ENCODE measurements around the gene BTBD9. TPM values are rescaled to one million over a fixed set of nuclear protein-coding genes. Genes with fewer than 3 reads are reported as not detected.

BTBD9 gene
- total and polyA plus RNA-seq, 2 experiments from 2014 or later: 13.0 to 17.0 TPM

DNA sequence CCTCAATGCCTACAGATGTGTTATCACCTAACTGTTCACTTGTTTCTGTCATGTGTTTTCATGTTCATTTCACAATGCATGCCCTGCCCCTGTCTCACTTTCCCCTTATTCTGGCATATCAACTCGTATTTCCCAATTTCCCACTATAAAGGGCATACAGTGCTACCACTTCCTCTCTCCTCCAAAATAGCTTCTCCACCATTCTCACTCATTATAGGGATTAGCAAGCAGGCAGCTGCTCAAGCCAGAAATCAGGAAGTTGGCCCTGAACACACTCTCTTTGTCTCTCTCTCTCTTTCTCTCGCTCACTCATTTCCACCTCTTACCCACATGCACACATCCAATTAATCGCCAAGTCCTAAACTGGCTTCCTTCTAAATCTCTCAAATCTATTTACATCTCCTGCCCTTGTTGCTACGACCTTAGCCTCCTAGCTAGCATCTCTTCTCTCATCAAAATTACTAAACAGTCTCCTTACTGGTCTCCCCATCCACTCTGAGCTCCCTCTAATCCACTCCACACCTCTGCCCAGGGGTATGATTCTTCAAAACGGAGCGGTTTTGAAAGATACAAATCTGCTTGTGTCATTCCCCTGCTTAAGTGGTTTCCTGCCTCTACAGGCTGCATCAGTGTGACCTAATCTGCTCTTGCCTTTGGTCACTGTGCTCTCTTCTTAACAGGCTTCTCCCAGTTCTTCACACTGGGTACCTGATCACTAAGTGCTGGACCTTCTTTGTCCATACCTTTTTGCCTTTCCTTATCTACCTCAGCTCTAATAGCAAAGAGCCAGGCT is 196.2 kb downstream of the BTBD9 start:
- no peak for TF ChIP-seq EZH2phosphoT487 (IDR thresholded peaks at IDR 0.05; ENCODE audit: low read depth, severe bottlenecking, unreplicated experiment)
- TF ChIP-seq, protein P1, sequence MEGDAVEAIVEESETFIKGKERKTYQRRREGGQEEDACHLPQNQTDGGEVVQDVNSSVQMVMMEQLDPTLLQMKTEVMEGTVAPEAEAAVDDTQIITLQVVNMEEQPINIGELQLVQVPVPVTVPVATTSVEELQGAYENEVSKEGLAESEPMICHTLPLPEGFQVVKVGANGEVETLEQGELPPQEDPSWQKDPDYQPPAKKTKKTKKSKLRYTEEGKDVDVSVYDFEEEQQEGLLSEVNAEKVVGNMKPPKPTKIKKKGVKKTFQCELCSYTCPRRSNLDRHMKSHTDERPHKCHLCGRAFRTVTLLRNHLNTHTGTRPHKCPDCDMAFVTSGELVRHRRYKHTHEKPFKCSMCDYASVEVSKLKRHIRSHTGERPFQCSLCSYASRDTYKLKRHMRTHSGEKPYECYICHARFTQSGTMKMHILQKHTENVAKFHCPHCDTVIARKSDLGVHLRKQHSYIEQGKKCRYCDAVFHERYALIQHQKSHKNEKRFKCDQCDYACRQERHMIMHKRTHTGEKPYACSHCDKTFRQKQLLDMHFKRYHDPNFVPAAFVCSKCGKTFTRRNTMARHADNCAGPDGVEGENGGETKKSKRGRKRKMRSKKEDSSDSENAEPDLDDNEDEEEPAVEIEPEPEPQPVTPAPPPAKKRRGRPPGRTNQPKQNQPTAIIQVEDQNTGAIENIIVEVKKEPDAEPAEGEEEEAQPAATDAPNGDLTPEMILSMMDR (IDR thresholded peaks at IDR 0.05; ENCODE audit: poor library complexity): no peak
- no peak for TF ChIP-seq EZH2 (IDR thresholded peaks at IDR 0.05; ENCODE audit: borderline replicate concordance)
- DNase-seq (ENCODE audit: low spot score): no peak
- no peaks in the 10 kb centered on the region for H3K79me2 ChIP-seq
- no peaks in the 10 kb centered on the region for H3K27me3 ChIP-seq
- H3K4me2 ChIP-seq: no peak overlapping the region
- peak overlapping the region; percentile 34 for H3K27ac ChIP-seq
- H3K36me3 ChIP-seq (replicated peaks; ENCODE audit: insufficient read depth, low read depth): no peaks in the 10 kb centered on the region
- H3K4me1 ChIP-seq (ENCODE audit: insufficient read depth): no peaks in the 10 kb centered on the region
- no peaks in the 10 kb centered on the region for H4K20me1 ChIP-seq (ENCODE audit: insufficient read depth, poor library complexity, severe bottlenecking)
- H3K9me2 ChIP-seq (replicated peaks; ENCODE audit: insufficient read depth): no peaks in the 10 kb centered on the region
- no peaks in the 10 kb centered on the region for H3K9me3 ChIP-seq (ENCODE audit: low read depth)
- no peak overlapping the region for H2AFZ ChIP-seq
- WGBS (ENCODE audit: low lambda C conversion rate, missing lambda C conversion rate): 73% methylated on average over 6 of the region's 6 CpGs
- H3K4me3 ChIP-seq: no peak overlapping the region

DNA sequence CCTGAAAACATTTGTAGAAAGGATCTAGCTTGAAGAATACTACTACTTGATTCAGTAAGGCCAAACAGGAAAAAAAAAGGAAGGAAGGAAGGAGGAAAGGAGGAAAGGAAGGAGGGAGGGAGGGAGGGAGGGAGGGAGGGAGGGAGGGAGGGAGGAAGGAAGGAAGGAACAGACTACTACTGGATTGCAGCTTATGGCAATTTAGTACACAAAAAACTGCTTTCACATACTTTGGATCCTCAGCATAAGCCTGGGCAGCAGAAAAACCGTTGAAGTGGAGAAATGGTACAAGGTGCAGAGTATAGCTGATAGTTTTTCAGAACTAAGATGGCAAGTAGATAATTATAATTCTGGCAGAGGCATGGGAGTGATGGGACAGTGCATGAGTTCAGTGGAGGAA is 201.6 kb downstream of the BTBD9 start:
- no peaks in the 10 kb centered on the region for H3K9me2 ChIP-seq (replicated peaks; ENCODE audit: insufficient read depth)
- H3K36me3 ChIP-seq (replicated peaks; ENCODE audit: insufficient read depth, low read depth): no peaks in the 10 kb centered on the region
- no peaks in the 10 kb centered on the region for H3K9me3 ChIP-seq (ENCODE audit: low read depth)
- H3K79me2 ChIP-seq: no peaks in the 10 kb centered on the region
- no peaks in the 10 kb centered on the region for H3K27me3 ChIP-seq
- H3K4me2 ChIP-seq: no peak overlapping the region
- no peaks in the 10 kb centered on the region for H3K4me1 ChIP-seq (ENCODE audit: insufficient read depth)
- 100% methylated on average over 1 of the region's 1 CpG for WGBS (ENCODE audit: low lambda C conversion rate, missing lambda C conversion rate)
- TF ChIP-seq EZH2 (IDR thresholded peaks at IDR 0.05; ENCODE audit: borderline replicate concordance) (no peak), EZH2phosphoT487 (IDR thresholded peaks at IDR 0.05; ENCODE audit: low read depth, severe bottlenecking, unreplicated experiment) (no peak)
- TF ChIP-seq, protein P1 (IDR thresholded peaks at IDR 0.05; ENCODE audit: poor library complexity): no peak
- no peak overlapping the region for H2AFZ ChIP-seq
- peak overlapping the region; percentile 13 for H3K27ac ChIP-seq
- H3K4me3 ChIP-seq: no peak overlapping the region
- no peak for DNase-seq (ENCODE audit: low spot score)
- no peaks in the 10 kb centered on the region for H4K20me1 ChIP-seq (ENCODE audit: insufficient read depth, poor library complexity, severe bottlenecking)

DNA sequence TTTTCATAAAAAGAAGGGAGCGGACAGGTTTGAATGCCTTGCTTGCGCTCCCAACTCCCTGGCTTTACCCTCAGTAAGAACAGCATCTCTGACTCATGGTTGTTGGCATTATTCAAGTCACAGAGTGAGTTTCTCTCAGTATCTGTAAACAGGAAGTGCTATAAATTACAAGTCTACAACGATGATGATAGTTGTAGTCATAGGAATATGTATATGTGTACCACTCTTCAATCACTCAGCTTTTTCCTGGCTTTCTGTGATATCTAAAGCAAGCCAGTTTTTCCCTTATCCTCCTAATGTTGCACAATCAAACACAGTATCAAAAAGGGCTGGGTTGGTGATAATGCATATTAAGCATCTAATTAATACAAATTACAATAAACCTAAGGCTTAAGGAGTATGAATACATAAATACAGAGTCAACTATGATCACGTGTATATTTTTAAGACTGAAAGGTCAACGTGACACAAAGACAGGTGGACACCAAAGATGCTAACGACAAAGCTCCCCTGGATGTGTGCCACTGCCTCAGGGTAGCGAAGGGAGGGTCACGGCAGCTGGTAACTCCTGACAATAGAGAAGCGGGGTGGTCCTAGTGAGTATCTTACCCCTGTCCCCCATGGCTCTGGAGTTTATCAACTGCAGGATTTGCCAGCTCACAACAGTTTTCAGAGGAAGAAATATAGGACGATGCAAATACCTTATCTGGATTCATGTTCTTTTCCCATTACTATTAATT is 202.8 kb downstream of the BTBD9 start:
- Histone ChIP-seq H3K4me2 (no peak overlapping the region), H3K79me2 (no peaks in the 10 kb centered on the region), H3K27ac (peak overlapping the region; percentile 13), H4K20me1 (ENCODE audit: insufficient read depth, poor library complexity, severe bottlenecking) (no peaks in the 10 kb centered on the region), H3K9me3 (ENCODE audit: low read depth) (no peaks in the 10 kb centered on the region), H3K36me3 (replicated peaks; ENCODE audit: insufficient read depth, low read depth) (no peaks in the 10 kb centered on the region), H3K27me3 (no peaks in the 10 kb centered on the region), H3K9me2 (replicated peaks; ENCODE audit: insufficient read depth) (no peaks in the 10 kb centered on the region), H3K4me3 (no peak overlapping the region), H2AFZ (no peak overlapping the region), H3K4me1 (ENCODE audit: insufficient read depth) (no peaks in the 10 kb centered on the region)
- TF ChIP-seq EZH2 (IDR thresholded peaks at IDR 0.05; ENCODE audit: borderline replicate concordance) (no peak), EZH2phosphoT487 (IDR thresholded peaks at IDR 0.05; ENCODE audit: low read depth, severe bottlenecking, unreplicated experiment) (no peak)
- TF ChIP-seq, protein P1 (IDR thresholded peaks at IDR 0.05; ENCODE audit: poor library complexity): no peak
- WGBS (ENCODE audit: low lambda C conversion rate, missing lambda C conversion rate): 69% methylated on average over 10 of the region's 10 CpGs
- DNase-seq (ENCODE audit: low spot score): peak; percentile 13

Data from hepatocyte (in vitro differentiated cells).